ENCODE data around the gene RELT.

DNA sequence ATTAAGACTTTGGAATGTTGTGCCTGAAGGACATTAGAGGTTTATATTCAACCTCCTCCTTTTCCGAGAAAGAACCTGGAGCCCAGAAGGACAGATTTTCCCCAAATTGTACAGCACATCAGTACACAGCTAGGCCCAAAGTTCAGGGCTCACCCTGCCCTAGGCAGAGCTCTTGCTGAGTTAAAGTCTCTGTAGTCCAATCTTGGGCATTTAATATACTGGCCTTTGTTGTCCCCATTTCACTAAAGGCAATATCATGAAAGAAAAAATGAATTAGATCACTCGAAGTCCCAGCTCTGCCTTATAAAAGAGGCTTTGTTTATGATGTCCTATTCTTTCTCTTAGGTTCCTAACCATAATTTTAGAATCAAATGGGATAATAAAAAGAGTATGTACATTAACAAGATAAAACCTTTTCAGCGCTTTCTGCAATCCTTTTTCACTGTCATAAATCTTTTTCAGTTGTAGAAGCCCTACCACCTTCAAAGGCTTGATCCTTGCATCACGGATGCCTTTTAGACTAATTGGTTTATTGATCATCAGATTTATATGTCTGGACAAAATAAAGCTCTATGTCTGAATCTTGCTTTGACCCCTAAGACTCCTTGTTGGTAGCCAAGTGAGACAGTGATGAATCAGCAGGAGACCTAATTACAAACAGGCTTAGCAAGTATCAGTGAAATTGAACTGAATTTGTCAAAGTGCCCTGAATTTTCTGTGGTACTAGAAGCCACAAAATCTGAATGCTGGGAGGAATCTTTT lies 39.8 kb downstream of the RELT start:
- TF ChIP-seq, protein P1, sequence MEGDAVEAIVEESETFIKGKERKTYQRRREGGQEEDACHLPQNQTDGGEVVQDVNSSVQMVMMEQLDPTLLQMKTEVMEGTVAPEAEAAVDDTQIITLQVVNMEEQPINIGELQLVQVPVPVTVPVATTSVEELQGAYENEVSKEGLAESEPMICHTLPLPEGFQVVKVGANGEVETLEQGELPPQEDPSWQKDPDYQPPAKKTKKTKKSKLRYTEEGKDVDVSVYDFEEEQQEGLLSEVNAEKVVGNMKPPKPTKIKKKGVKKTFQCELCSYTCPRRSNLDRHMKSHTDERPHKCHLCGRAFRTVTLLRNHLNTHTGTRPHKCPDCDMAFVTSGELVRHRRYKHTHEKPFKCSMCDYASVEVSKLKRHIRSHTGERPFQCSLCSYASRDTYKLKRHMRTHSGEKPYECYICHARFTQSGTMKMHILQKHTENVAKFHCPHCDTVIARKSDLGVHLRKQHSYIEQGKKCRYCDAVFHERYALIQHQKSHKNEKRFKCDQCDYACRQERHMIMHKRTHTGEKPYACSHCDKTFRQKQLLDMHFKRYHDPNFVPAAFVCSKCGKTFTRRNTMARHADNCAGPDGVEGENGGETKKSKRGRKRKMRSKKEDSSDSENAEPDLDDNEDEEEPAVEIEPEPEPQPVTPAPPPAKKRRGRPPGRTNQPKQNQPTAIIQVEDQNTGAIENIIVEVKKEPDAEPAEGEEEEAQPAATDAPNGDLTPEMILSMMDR (IDR thresholded peaks at IDR 0.05), result no peak
- TF ChIP-seq POLR2A (IDR thresholded peaks at IDR 0.05), result no peak

All from upper lobe of left lung (tissue), 4 donors.